Calu3 (cell line): ENCODE measurements around the gene POFUT1. TPM values are rescaled to one million over a fixed set of nuclear protein-coding genes. Genes with fewer than 3 reads are reported as not detected.

ENCODE experiments used
- Bru-seq: library from RNA; stranded (reverse); fragments of 400-500 nt; gene quantifications from one replicate; lab custom pipeline; 2021; lab: Mats Ljungman, UMichigan
- BruChase-seq, 2 experiments: library from RNA; stranded (reverse); fragments of 400-500 nt; gene quantifications; one replicate each; lab custom pipeline; 2021; lab: Mats Ljungman, UMichigan
- BruUV-seq: library from RNA; stranded (reverse); fragments of 400-500 nt; replicated peaks from 2 replicates; lab custom pipeline; 2021; lab: Mats Ljungman, UMichigan
- CTCF ChIA-PET: fragments of 300-600 bp; sonication (Branson Sonifier 250); formaldehyde crosslinking; loops from one replicate; lab custom pipeline; 2022; ENCODE audit warnings: antibody characterized with exemption; lab: Charles Lee
- DNase-seq: peaks from one replicate; pipeline ENCODE4 v3.0.0; 2022
- H3K27ac Mint-ChIP-seq: one replicate; pipeline ENCODE4 v1.8.0; 2022; ENCODE audit warnings: mixed read lengths; ENCODE audit not compliant: unreplicated experiment
- H3K27me3 Mint-ChIP-seq: one replicate; pipeline ENCODE4 v1.8.0; 2022; ENCODE audit warnings: mixed read lengths; ENCODE audit not compliant: unreplicated experiment
- H3K36me3 Mint-ChIP-seq: one replicate; pipeline ENCODE4 v1.8.0; 2022; ENCODE audit warnings: mild to moderate bottlenecking, moderate library complexity, mixed read lengths; ENCODE audit not compliant: insufficient read depth, unreplicated experiment
- H3K4me1 Mint-ChIP-seq: one replicate; pipeline ENCODE4 v1.8.0; 2022; ENCODE audit warnings: mild to moderate bottlenecking, low read depth, mixed read lengths; ENCODE audit not compliant: unreplicated experiment
- H3K4me3 Mint-ChIP-seq: one replicate; pipeline ENCODE4 v1.8.0; 2022; ENCODE audit warnings: mild to moderate bottlenecking, low read depth, moderate library complexity, mixed read lengths; ENCODE audit not compliant: unreplicated experiment
- H3K9me3 Mint-ChIP-seq: one replicate; pipeline ENCODE4 v1.8.0; 2022; ENCODE audit warnings: low read depth, mixed read lengths; ENCODE audit not compliant: unreplicated experiment
- CTCF ChIP-seq: fragments of 200-600 bp; IDR thresholded peaks from one replicate; pipeline ENCODE4 v1.8.0; 2022; ENCODE audit warnings: antibody characterized with exemption; ENCODE audit not compliant: unreplicated experiment
- intact Hi-C: fragments of 100-400 bp; cut with micrococcal nuclease; formaldehyde crosslinking; loops from one replicate; pipeline ENCODE4 v1.10.0; 2022; ENCODE audit not compliant: unreplicated experiment
- long read RNA-seq: library from polyadenylated mRNA; stranded (forward); transcript quantifications from one replicate; pipeline ENCODE4 v2.0.0, GENCODE V29; 2022
- total RNA-seq: library from RNA; stranded (reverse); gene quantifications from 2 replicates; pipeline ENCODE4 v1.2.3, GENCODE V29; 2022

POFUT1 gene
- 79.9 and 87.3 TPM in 2 replicates for total RNA-seq
- Bru-seq, nascent RNA: percentile 84 among the genes with signal in this experiment
- percentile 94 among the genes with signal in this experiment for BruChase-seq, experiment 1, labeled RNA remaining after a 6-hour chase
- BruChase-seq, experiment 2, labeled RNA remaining after a 2-hour chase: percentile 88 among the genes with signal in this experiment
- long read RNA-seq, full-length matches to known transcripts: 44 of 52 reads
- long read RNA-seq, partial matches to known transcripts: 4 of 52 reads
- long read RNA-seq, other reads (novel, unspliced or antisense): 4 of 52 reads

DNA sequence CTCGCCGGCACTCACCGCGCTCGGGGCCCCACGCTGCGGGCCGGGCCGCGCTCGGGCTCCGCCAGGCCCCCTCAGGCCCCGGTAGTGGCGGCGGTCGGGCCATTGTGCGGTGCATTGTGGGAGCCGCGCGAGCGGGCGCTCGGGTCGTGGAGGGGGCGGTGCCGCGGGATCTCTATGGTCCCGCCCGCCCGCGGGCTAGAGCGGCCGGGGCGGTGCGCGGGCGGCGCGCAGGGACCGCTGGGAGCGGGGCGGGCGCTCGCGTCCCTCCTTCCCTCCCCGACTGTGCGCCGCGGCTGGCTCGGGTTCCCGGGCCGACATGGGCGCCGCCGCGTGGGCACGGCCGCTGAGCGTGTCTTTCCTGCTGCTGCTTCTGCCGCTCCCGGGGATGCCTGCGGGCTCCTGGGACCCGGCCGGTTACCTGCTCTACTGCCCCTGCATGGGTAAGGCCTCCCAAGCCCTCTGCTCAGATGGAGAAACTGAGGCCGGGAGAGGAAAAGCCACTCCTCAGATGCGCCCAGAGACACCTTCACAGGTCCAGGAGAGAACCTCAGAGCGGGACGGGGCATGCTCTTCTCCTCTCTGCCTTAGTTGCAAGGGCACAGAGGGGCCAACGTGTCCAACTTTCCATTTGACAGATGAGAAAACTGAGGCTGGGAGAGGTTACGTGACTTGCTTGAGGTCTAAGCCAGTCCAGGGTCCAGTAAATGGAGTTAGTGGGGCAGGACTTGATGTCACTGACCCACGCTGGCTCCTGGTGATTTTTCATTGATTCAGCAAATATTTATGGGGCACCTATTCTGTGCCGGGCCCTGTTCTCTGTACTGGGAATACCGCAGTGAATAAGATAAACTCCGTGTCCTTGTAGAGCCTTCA lies at the start of gene POFUT1, which contains the start of gene PLAGL2:
Gene POFUT1 (plus strand): TSS at position 255 of the 873 bp plus-strand sequence. CDS start 62 bp downstream, at position 317.
Gene PLAGL2 (minus strand): TSS at position 118 of the 873 bp plus-strand sequence. CDS start 5,565 bp downstream, outside the sequence.
- CTCF ChIA-PET: interaction anchor here (0.8 to 0.9 kb wide), 2 partner anchors 15 to 17 kb away, joined by 3 to 5 read pairs; no protein-coding TSS in a partner anchor
- no peak for TF ChIP-seq CTCF
- peak; percentile 98 for DNase-seq
- Mint-ChIP-seq H3K27me3 (no peaks in the 10 kb centered on the region), H3K27ac (peak within 1 kb of the TSS; percentile 90), H3K4me1 (peaks cover 59% of the 10 kb centered on the region), H3K36me3 (peaks cover 56% of the 10 kb centered on the region), H3K4me3 (peak within 1 kb of the TSS; percentile 90), H3K9me3 (no peaks in the 10 kb centered on the region)
- TSS peak; percentile 71 for BruUV-seq
- intact Hi-C loops: no loop called here

DNA sequence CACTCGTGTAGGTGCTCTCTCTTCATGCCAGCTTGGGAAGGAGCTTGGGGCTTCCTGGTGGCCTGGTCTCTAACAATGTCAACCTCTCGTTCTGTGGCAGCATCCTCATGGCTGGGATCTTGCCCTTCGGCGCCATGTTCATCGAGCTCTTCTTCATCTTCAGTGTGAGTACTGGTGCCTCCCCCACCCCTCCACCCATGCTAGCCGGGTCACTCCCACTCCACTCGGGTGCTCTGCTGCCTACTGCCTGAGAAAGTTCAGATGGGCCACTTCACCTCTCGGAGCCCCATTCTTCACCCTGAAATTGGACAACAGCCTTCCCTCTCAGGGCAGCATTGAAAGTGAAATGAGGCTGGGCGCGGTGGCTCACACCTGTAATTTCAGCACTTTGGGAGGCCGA lies 49.3 kb upstream of the POFUT1 start:
- TF ChIP-seq CTCF: no peak
- Mint-ChIP-seq H3K4me3 (no peak overlapping the region), H3K4me1 (peaks cover 17% of the 10 kb centered on the region), H3K27me3 (no peaks in the 10 kb centered on the region), H3K27ac (no peak overlapping the region), H3K9me3 (no peaks in the 10 kb centered on the region), H3K36me3 (peaks cover 65% of the 10 kb centered on the region)
- BruUV-seq: no TSS peak
- intact Hi-C loops: no loop called here
- CTCF ChIA-PET: no interaction called here
- DNase-seq: no peak

GRCh38 chr20:32158943-32159660 lies 48.6 kb upstream of the POFUT1 start:
- TF ChIP-seq CTCF: no peak
- Mint-ChIP-seq H3K27me3 (no peaks in the 10 kb centered on the region), H3K36me3 (peaks cover 63% of the 10 kb centered on the region), H3K4me3 (no peak overlapping the region), H3K9me3 (no peaks in the 10 kb centered on the region), H3K4me1 (peaks cover 17% of the 10 kb centered on the region), H3K27ac (no peak overlapping the region)
- DNase-seq: no peak
- no TSS peak for BruUV-seq
- intact Hi-C loops: no loop called here
- CTCF ChIA-PET: interaction anchor here (0.7 kb wide), 1 partner anchor 1529 kb away, joined by 4 read pairs; no protein-coding TSS in a partner anchor

GRCh38 chr20:32159766-32160221 lies 47.9 kb upstream of the POFUT1 start:
- Mint-ChIP-seq H3K36me3 (peaks cover 56% of the 10 kb centered on the region), H3K27ac (no peak overlapping the region), H3K4me1 (peaks cover 11% of the 10 kb centered on the region), H3K4me3 (no peak overlapping the region), H3K27me3 (no peaks in the 10 kb centered on the region), H3K9me3 (no peaks in the 10 kb centered on the region)
- intact Hi-C loops: no loop called here
- no peak for DNase-seq
- BruUV-seq: no TSS peak
- CTCF ChIA-PET: interaction anchor here (0.6 kb wide), 1 partner anchor 9 kb away, joined by 4 read pairs; no protein-coding TSS in a partner anchor
- no peak for TF ChIP-seq CTCF
